ENCODE measurements around the gene ADGRV1.

The ADGRV1 gene

GRCh38 chr5:91155274-91155673 lies 596.7 kb downstream of the ADGRV1 start:
- no peak for DNase-seq (ENCODE audit: low read depth in 1 of 2, low spot score in 1 of 2)

- DNase-seq (ENCODE audit: low read depth in 1 of 2, low spot score in 1 of 2), result no peak
Observed at GRCh38 chr5:91156242-91156641, 597.6 kb downstream of the ADGRV1 start.

- DNase-seq (ENCODE audit: low read depth in 1 of 2, low spot score in 1 of 2), result no peak
Observed at GRCh38 chr5:91158011-91158410, 599.4 kb downstream of the ADGRV1 start.

- DNase-seq (ENCODE audit: low read depth in 1 of 2, low spot score in 1 of 2), result no peak
Observed at GRCh38 chr5:91159647-91160046, 601.0 kb downstream of the ADGRV1 start.

GRCh38 chr5:91160714-91161285 lies 602.2 kb downstream of the ADGRV1 start:
- no peak for DNase-seq (ENCODE audit: low read depth in 1 of 2, low spot score in 1 of 2)

GRCh38 chr5:91162534-91163381 lies 604.2 kb downstream of the ADGRV1 start:
- DNase-seq (ENCODE audit: low read depth in 1 of 2, low spot score in 1 of 2), result peak in 1 of 2 donors; percentile 27

GRCh38 chr5:91164424-91164823 lies 605.8 kb downstream of the ADGRV1 start:
- DNase-seq (ENCODE audit: low read depth in 1 of 2, low spot score in 1 of 2), result no peak

- no peak for DNase-seq (ENCODE audit: low read depth in 1 of 2, low spot score in 1 of 2)
Observed at GRCh38 chr5:91166059-91166807, 607.6 kb downstream of the ADGRV1 start.

DNA sequence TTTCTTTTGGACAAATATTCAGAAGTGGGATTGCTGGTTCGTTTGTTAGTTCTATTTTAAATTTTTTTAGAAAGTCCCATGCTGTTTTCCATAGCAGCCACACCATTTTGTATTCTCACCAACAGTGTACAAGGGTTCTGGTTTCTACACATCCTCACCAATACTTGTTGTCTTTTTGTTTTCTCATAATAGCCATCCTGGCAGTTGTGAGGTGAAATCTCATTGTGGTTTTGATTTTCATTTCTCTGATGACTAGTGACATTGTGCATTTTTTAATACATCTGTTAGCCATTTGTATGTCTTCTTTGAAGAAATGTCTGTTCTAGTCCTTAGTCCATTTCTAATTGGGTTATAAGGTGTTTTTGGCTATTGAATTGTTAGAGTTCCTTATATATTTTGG lies 610.3 kb downstream of the ADGRV1 start:
- no peak for DNase-seq (ENCODE audit: low read depth in 1 of 2, low spot score in 1 of 2)

- no peak for DNase-seq (ENCODE audit: low read depth in 1 of 2, low spot score in 1 of 2)
Observed at GRCh38 chr5:91170266-91170665, 611.7 kb downstream of the ADGRV1 start.

DNA sequence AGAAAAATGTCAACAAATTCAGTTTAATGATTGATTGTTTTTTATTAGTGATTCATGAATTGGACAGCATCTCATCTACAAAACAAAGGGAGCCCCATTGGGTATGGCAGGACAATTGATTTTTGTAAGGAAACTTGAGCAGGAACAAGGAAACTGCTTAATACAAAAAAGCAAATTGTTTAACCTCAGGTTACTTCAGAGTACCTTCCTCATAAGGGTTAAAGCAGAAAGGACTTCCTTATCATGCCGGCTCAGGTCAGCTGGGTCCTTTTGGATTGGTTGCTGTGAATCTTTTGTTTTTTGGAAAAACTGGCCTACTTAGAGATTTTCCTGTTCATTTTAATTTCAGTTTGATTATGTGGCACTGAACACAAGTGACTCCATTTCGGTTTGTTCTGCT lies 612.7 kb downstream of the ADGRV1 start:
- DNase-seq (ENCODE audit: low read depth in 1 of 2, low spot score in 1 of 2), result no peak

- DNase-seq (ENCODE audit: low read depth in 1 of 2, low spot score in 1 of 2), result no peak
Observed at GRCh38 chr5:91174396-91174795, 615.8 kb downstream of the ADGRV1 start.

DNA sequence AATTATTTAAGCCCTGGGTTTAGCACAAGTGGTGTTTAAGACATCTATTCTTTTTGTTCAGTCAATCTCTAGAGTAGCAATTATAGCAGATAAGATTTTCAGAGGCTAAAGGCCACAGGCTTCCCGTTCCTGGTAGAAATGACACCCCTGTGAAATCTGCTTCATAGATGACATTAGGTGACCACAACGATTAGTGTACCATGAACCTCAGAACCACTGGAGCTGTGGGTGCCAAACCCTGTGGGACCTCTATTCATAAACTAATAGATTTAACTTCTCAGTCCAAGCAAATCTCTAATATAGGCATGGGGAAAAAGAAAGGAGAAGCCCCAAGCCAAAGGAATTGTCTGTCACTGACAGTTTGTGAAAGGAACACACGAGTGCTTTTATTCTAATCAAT lies 617.1 kb downstream of the ADGRV1 start:
- no peak for DNase-seq (ENCODE audit: low read depth in 1 of 2, low spot score in 1 of 2)

DNA sequence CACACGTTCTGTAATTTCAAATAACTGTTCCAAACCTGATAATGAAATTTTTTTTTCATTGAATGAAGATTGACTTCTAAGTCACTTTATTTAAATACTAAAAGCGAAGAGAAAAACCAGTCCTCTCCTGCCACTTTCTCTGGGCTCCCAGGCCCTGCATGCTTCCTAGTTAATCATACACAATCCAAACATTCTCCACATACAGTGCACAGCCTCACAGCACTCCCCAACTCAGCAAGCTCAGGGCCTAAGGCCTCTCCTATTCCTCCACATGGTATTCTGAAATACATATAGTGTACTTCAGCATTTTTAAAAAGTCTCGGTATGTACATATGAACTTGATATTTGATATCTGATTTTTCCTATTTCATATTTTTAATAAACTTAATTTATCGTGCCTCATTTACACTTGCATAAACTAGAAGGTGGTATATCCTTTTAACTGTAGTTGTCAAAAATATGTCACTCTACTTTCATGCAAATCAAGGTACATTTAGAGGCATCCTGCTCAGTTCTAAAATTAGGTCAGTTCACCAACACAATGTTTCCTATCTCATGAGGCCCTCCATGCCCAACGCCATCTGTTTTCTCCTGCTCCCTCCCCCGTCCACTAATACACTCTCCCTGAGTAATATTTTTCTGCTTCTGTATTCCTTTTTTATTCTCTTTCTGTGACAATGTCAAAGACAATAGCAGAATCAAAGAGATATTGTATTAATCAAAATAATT lies 617.9 kb downstream of the ADGRV1 start:
- DNase-seq (ENCODE audit: low read depth in 1 of 2, low spot score in 1 of 2), result no peak

DNA sequence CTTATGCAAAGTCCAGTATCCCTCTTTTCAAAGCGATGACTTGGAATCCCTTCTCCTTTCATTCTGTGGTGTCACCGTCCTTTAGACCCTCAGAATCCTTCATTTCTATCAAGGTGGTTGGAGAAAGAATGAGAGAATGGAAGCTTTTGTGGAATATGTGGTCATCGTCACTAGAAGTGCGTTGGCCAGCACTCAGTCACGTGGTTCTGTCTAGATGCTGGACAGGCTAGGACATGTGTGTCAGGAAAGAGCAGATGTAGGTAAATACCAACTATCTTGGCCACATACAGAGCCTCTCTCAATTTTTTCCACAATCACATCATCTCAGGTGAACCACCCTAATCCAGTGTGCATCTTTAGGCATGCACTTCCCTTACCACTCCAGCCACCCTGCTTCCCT lies 618.5 kb downstream of the ADGRV1 start:
- no peak for DNase-seq (ENCODE audit: low read depth in 1 of 2, low spot score in 1 of 2)

DNA sequence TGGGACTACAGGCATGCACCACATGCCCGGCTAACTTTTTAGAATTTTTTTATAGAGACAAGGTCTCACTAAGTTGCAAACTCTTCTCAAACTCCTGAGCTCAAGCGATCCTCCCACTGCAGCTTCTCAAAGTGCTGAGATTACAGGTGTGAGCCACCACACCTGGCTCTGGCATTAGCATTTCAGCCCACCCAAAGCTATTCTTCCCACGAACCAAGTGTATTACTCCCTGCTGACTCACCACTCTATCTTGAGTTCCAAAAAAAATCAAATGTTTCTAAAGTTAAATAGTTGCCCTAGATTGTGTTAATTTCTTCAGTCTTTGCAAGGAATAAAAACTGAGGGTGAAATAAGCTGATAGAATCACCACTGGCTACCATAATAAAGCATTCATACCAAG lies 619.0 kb downstream of the ADGRV1 start:
- DNase-seq (ENCODE audit: low read depth in 1 of 2, low spot score in 1 of 2), result no peak

DNA sequence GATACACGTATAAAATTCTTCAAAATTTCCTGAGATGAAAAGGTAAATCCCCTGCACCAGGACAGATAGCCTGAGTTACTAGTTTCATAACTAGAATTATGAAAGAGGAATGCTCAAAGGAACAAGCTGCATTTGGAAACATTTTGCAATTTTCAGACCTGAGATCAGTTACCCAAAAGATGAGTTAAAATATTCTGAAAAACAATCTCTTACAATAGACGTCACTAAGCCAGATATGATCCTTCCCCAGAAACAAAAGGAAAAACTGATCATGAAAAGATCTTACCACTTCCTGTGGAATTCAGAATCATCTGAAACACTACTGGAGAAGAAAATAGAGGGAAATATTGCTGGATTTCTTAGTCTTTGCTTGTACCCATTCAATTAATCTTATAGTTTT lies 619.9 kb downstream of the ADGRV1 start:
- DNase-seq (ENCODE audit: low read depth in 1 of 2, low spot score in 1 of 2), result no peak

DNA sequence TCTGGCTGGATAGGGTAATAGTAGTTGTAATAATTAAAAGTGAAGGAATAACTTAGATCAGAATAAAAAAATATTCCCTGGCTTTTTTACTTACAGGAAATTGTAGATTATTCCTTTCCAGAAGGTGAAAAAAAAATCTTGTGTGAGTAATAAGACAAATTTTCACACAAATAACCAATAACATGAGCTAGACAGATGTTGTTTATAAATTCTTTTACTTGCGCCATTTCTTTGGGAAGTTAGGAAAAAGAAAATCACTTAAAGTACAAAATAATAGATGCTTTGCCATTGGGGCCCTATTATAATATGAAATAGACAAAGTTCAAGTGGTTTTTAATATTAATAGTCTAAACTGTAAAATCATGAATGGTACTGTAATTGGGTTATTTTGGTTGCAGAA lies 620.4 kb downstream of the ADGRV1 start:
- DNase-seq (ENCODE audit: low read depth in 1 of 2, low spot score in 1 of 2), result no peak

GRCh38 chr5:91180506-91180905 lies 621.9 kb downstream of the ADGRV1 start:
- DNase-seq (ENCODE audit: low read depth in 1 of 2, low spot score in 1 of 2), result no peak

- no peak for DNase-seq (ENCODE audit: low read depth in 1 of 2, low spot score in 1 of 2)
Observed at GRCh38 chr5:91182763-91183162, 624.2 kb downstream of the ADGRV1 start.

DNA sequence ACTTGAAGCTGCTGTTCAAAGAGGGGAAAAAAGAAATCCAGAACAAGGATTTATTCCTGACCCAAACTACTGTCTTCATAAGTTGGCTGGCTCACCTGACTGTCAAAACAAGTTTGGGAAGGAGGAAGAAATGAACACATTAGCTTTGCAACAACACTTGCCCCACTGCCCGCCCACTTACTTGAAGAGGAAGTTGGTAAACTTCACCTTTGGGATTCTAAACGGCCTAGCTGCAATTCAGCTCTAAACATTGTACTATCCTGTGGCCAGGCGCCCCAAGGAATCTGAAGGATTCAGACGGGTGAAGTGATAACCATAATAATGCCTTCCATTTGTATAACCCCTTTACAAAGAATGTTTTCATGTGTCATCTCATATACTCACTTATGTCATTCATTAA lies 625.1 kb downstream of the ADGRV1 start:
- DNase-seq (ENCODE audit: low read depth in 1 of 2, low spot score in 1 of 2), result no peak

DNA sequence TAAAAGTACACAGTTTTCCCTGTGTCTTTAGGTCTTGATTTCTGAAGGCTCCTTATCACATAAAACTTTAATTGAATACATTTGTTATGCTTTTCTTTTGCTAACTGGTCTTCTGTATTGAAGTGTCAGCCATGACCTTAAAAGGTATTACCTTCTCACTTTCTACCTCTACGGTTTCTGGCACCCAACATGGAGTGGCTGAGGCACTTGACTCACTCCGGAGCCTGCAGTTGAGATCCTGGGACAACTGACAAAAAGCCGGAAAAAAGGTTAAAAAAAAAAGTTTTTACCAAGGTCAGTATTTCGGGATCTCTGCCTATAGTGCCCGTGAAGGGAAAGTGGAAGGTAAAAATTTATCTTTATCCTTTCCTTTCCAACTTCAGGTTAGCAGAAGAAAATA lies 627.5 kb downstream of the ADGRV1 start:
- no peak for DNase-seq (ENCODE audit: low read depth in 1 of 2, low spot score in 1 of 2)
